Pulmonary artery endothelial cell (primary cell): ENCODE data around the gene TAF1C. TPM values are rescaled to one million over a fixed set of nuclear protein-coding genes. Genes with fewer than 3 reads are reported as not detected.

Source experiments
- DNase-seq: peaks from one replicate; pipeline ENCODE4 v3.0.0-alpha.2; 2011; ENCODE audit warnings: low read depth, low spot score
- total RNA-seq: library from RNA; depleted of rRNA; stranded (reverse); fragments of >200 nt; gene quantifications from 2 replicates; pipeline ENCODE4 v1.2.3, GENCODE V29; 2014

Gene TAF1C
- total RNA-seq, 1 donor from 2014 or later, result 13.8 TPM

- no peak for DNase-seq
These were observed 27.9 kb downstream of the TAF1C start for GRCh38 chr16:84159007-84159406.

GRCh38 chr16:84156342-84156784, 30.5 kb downstream of the TAF1C start:
- DNase-seq, result no peak

GRCh38 chr16:84155771-84156170, 31.1 kb downstream of the TAF1C start:
- DNase-seq, result no peak

- no peak for DNase-seq
These were observed 31.6 kb downstream of the TAF1C start for GRCh38 chr16:84155226-84155625.

- DNase-seq, result no peak
These were observed 33.1 kb downstream of the TAF1C start for GRCh38 chr16:84153660-84154214.

GRCh38 chr16:84150926-84151325, 35.9 kb downstream of the TAF1C start:
- no peak for DNase-seq

- DNase-seq, result peak; percentile 8
These were observed 41.8 kb downstream of the TAF1C start, which contains the start of the genes DNAAF1 and HSDL1 for GRCh38 chr16:84144859-84145639. Gene DNAAF1 (plus strand): TSS chr16:84145308. CDS start chr16:84145441, 133 bp downstream. Gene HSDL1 (minus strand): TSS chr16:84145177. CDS start chr16:84131321, 13,856 bp downstream.

- DNase-seq, result no peak
These were observed 42.5 kb downstream of the TAF1C start for GRCh38 chr16:84144209-84144858.

- DNase-seq, result no peak
These were observed 43.1 kb downstream of the TAF1C start for GRCh38 chr16:84143784-84144199.

GRCh38 chr16:84143081-84143480, 43.8 kb downstream of the TAF1C start:
- no peak for DNase-seq

GRCh38 chr16:84141143-84141670, 45.6 kb downstream of the TAF1C start:
- no peak for DNase-seq

GRCh38 chr16:84139628-84140258, 47.1 kb downstream of the TAF1C start:
- no peak for DNase-seq

GRCh38 chr16:84138824-84139627, 47.8 kb downstream of the TAF1C start:
- no peak for DNase-seq

- DNase-seq, result no peak
These were observed 48.4 kb downstream of the TAF1C start for GRCh38 chr16:84138500-84138823.

GRCh38 chr16:84137769-84138357, 49.0 kb downstream of the TAF1C start:
- no peak for DNase-seq

GRCh38 chr16:84137287-84137686, 49.6 kb downstream of the TAF1C start:
- DNase-seq, result no peak

- DNase-seq, result no peak
These were observed 50.3 kb downstream of the TAF1C start for GRCh38 chr16:84136331-84137125.

- DNase-seq, result no peak
These were observed 54.2 kb downstream of the TAF1C start for GRCh38 chr16:84132527-84133285.

- DNase-seq, result no peak
These were observed 55.7 kb downstream of the TAF1C start for GRCh38 chr16:84131117-84131516.
